Measurements from ENCODE around the gene METTL1. TPM values are rescaled to one million over a fixed set of nuclear protein-coding genes. Genes with fewer than 3 reads are reported as not detected.

METTL1 gene
- total and polyA plus RNA-seq, 9 of the 15 experiments (the other 6 are each of a cell fraction or from before 2014, with no cell fraction given) = 12.6 to 65.9 (median 39.2) TPM

DNA sequence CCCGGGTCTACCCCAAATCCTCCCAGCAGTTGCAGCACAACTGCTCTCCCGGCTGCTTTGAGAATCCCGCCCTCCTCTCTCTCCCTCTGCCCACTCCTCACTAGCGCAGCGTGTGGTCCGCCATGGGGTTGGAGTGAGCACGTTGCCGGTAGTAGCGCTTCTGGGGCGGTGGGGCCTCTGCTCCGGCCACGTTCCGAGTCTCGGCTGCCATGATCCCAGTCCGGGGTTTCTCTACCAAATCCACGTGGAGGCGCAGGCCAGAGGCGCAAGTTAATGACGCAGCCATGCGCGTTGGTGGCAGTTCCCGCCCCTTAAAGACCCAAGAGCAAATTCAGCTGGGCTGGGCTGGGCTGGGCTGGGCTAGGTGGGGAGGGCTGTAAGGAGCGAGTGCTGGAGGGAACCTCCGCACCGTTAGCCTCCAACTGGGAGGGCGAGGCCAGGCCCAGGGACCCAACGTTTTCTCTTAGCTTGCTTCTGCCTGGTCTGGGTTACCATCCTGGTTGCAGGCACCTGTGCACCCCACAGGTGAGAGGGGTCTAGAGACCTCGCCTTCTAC lies at the start of gene METTL1 (continued):
- TF ChIP-seq, protein P1, sequence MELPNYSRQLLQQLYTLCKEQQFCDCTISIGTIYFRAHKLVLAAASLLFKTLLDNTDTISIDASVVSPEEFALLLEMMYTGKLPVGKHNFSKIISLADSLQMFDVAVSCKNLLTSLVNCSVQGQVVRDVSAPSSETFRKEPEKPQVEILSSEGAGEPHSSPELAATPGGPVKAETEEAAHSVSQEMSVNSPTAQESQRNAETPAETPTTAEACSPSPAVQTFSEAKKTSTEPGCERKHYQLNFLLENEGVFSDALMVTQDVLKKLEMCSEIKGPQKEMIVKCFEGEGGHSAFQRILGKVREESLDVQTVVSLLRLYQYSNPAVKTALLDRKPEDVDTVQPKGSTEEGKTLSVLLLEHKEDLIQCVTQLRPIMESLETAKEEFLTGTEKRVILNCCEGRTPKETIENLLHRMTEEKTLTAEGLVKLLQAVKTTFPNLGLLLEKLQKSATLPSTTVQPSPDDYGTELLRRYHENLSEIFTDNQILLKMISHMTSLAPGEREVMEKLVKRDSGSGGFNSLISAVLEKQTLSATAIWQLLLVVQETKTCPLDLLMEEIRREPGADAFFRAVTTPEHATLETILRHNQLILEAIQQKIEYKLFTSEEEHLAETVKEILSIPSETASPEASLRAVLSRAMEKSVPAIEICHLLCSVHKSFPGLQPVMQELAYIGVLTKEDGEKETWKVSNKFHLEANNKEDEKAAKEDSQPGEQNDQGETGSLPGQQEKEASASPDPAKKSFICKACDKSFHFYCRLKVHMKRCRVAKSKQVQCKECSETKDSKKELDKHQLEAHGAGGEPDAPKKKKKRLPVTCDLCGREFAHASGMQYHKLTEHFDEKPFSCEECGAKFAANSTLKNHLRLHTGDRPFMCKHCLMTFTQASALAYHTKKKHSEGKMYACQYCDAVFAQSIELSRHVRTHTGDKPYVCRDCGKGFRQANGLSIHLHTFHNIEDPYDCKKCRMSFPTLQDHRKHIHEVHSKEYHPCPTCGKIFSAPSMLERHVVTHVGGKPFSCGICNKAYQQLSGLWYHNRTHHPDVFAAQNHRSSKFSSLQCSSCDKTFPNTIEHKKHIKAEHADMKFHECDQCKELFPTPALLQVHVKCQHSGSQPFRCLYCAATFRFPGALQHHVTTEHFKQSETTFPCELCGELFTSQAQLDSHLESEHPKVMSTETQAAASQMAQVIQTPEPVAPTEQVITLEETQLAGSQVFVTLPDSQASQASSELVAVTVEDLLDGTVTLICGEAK (IDR thresholded peaks at IDR 0.05) = peak; percentile 51; the same call in 1 of the 2 replicates
- TF ChIP-seq, protein P1 (CRISPR knock-in tag; IDR thresholded peaks at IDR 0.05) = no peak
- TF ChIP-seq, protein P2, sequence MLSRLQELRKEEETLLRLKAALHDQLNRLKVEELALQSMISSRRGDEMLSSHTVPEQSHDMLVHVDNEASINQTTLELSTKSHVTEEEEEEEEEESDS (CRISPR knock-in tag; IDR thresholded peaks at IDR 0.05) = no peak
- TF ChIP-seq, protein P3, sequence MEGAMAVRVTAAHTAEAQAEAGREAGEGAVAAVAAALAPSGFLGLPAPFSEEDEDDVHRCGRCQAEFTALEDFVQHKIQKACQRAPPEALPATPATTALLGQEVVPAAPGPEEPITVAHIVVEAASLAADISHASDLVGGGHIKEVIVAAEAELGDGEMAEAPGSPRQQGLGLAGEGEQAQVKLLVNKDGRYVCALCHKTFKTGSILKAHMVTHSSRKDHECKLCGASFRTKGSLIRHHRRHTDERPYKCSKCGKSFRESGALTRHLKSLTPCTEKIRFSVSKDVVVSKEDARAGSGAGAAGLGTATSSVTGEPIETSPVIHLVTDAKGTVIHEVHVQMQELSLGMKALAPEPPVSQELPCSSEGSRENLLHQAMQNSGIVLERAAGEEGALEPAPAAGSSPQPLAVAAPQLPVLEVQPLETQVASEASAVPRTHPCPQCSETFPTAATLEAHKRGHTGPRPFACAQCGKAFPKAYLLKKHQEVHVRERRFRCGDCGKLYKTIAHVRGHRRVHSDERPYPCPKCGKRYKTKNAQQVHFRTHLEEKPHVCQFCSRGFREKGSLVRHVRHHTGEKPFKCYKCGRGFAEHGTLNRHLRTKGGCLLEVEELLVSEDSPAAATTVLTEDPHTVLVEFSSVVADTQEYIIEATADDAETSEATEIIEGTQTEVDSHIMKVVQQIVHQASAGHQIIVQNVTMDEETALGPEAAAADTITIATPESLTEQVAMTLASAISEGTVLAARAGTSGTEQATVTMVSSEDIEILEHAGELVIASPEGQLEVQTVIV (CRISPR knock-in tag; IDR thresholded peaks at IDR 0.05; ENCODE audit: borderline replicate concordance) = no peak
- TF ChIP-seq SMARCE1 (IDR thresholded peaks at IDR 0.05) = no peak
- TF ChIP-seq CHD2 (IDR thresholded peaks at IDR 0.05; ENCODE audit: low read depth, low read length) = peak; percentile 53
- no peak for TF ChIP-seq CREBBP (IDR thresholded peaks at IDR 0.05; ENCODE audit: low read depth, low read length)
- TF ChIP-seq MYC (IDR thresholded peaks at IDR 0.05; ENCODE audit: low read depth, low read length) = peak; percentile 100
- TF ChIP-seq MYC (CRISPR knock-in tag; IDR thresholded peaks at IDR 0.05; ENCODE audit: borderline replicate concordance, low read depth) = peak; percentile 99
- peak; percentile 89 for TF ChIP-seq JUN (IDR thresholded peaks at IDR 0.05; ENCODE audit: borderline replicate concordance, low read depth, low read length)
- TF ChIP-seq JUN (CRISPR knock-in tag; IDR thresholded peaks at IDR 0.05; ENCODE audit: borderline replicate concordance) = peak; percentile 97
- TF ChIP-seq FOXJ2 (tag; IDR thresholded peaks at IDR 0.05) = no peak
- TF ChIP-seq, protein P4, sequence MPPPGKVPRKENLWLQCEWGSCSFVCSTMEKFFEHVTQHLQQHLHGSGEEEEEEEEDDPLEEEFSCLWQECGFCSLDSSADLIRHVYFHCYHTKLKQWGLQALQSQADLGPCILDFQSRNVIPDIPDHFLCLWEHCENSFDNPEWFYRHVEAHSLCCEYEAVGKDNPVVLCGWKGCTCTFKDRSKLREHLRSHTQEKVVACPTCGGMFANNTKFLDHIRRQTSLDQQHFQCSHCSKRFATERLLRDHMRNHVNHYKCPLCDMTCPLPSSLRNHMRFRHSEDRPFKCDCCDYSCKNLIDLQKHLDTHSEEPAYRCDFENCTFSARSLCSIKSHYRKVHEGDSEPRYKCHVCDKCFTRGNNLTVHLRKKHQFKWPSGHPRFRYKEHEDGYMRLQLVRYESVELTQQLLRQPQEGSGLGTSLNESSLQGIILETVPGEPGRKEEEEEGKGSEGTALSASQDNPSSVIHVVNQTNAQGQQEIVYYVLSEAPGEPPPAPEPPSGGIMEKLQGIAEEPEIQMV (tag; conservative IDR thresholded peaks at IDR 0.05; ENCODE audit: low read depth) = no peak
- no peak for TF ChIP-seq ZNF644 (tag; IDR thresholded peaks at IDR 0.05; ENCODE audit: low read depth)
- TF ChIP-seq SAP30 (IDR thresholded peaks at IDR 0.05; ENCODE audit: borderline replicate concordance, insufficient read depth, low read depth, low read length, poor library complexity, severe bottlenecking) = peak; percentile 100

Data from K562 (cell line).